ENCODE measurements around the gene ENPP4. TPM values are rescaled to one million over a fixed set of nuclear protein-coding genes. Genes with fewer than 3 reads are reported as not detected.
A peak's percentile ranks its signal among the peaks of the same experiment; 100 is the strongest.

Gene ENPP4
- total RNA-seq, 1 experiment from 2014 or later: 5.1 TPM

DNA sequence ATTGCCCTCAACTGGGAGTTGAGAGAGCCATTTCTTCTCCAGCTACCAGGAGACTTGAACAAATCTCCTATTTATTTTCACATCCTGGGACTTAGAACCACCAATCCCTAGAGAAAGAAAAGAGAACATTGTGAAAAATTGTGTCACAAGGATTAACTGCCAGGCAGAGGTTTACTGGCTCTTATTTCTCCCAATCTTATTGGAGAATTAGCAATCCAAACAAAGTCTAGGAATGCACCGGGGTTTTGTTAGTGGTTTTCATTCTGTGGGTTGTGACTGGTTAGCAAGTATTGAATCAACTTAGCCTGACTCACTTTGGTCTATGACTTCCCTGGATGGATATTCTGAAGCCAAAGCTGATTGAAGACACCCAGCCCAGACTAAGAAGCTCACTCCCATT, 62.2 kb downstream of the ENPP4 start:
- ATAC-seq (peak; percentile 78), DNase-seq (peak; percentile 84)
- BruUV-seq (replicated peaks): no TSS peak
- Histone ChIP-seq H3K36me3 (ENCODE audit: low read depth, low read length) (no peaks in the 10 kb centered on the region), H3K27me3 (ENCODE audit: low read length) (peaks cover 58% of the 10 kb centered on the region), H3K4me2 (ENCODE audit: low read length) (no peak overlapping the region), H2AFZ (ENCODE audit: low read length) (no peak overlapping the region), H3K9ac (ENCODE audit: low read length) (no peak overlapping the region), H3F3A (ENCODE audit: low read length, unreplicated experiment) (no peaks in the 10 kb centered on the region), H3K9me2 (replicated peaks; ENCODE audit: low read length) (no peaks in the 10 kb centered on the region), H3K9me3 (ENCODE audit: low read length) (no peaks in the 10 kb centered on the region), H3K27ac (ENCODE audit: low read length) (no peak overlapping the region), H3K4me3 (ENCODE audit: low read length) (no peak overlapping the region), H3K79me2 (ENCODE audit: low read length) (no peaks in the 10 kb centered on the region), H4K20me1 (ENCODE audit: low read length) (no peaks in the 10 kb centered on the region), H3K4me1 (ENCODE audit: insufficient read depth, low read length) (peaks cover 15% of the 10 kb centered on the region)
- POLR2A ChIA-PET (ENCODE audit: unreplicated experiment): no interaction called here
- intact Hi-C loops (cut with micrococcal nuclease): no loop called here
- TF ChIP-seq, protein P1, sequence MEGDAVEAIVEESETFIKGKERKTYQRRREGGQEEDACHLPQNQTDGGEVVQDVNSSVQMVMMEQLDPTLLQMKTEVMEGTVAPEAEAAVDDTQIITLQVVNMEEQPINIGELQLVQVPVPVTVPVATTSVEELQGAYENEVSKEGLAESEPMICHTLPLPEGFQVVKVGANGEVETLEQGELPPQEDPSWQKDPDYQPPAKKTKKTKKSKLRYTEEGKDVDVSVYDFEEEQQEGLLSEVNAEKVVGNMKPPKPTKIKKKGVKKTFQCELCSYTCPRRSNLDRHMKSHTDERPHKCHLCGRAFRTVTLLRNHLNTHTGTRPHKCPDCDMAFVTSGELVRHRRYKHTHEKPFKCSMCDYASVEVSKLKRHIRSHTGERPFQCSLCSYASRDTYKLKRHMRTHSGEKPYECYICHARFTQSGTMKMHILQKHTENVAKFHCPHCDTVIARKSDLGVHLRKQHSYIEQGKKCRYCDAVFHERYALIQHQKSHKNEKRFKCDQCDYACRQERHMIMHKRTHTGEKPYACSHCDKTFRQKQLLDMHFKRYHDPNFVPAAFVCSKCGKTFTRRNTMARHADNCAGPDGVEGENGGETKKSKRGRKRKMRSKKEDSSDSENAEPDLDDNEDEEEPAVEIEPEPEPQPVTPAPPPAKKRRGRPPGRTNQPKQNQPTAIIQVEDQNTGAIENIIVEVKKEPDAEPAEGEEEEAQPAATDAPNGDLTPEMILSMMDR (conservative IDR thresholded peaks at IDR 0.05; ENCODE audit: low read depth, low read length): no peak
- TF ChIP-seq EZH2 (IDR thresholded peaks at IDR 0.05; ENCODE audit: low read length, unreplicated experiment) (no peak), EZH2phosphoT487 (IDR thresholded peaks at IDR 0.05; ENCODE audit: borderline replicate concordance, low read length) (no peak)
- CTCF ChIA-PET: no interaction called here

Other genes starting within 250 kb of the ENPP4 start
- not detected in 2 replicates for gene CLIC5, start 114.1 kb upstream of the ENPP4 start, total RNA-seq (2014; rRNA removed)
- 0.04 TPM in 1 of 2 replicates, not detected in the other for gene ENPP5, start 41.0 kb downstream of the ENPP4 start, total RNA-seq (2014; rRNA removed)

All from PC-3 (cell line).